T follicular helper cell (primary cell): ENCODE measurements around the gene GJC2.

Source experiments
- DNase-seq: peaks from one replicate; pipeline ENCODE4 v3.0.0-alpha.2; 2020; ENCODE audit warnings: low read depth

GJC2 gene

DNA sequence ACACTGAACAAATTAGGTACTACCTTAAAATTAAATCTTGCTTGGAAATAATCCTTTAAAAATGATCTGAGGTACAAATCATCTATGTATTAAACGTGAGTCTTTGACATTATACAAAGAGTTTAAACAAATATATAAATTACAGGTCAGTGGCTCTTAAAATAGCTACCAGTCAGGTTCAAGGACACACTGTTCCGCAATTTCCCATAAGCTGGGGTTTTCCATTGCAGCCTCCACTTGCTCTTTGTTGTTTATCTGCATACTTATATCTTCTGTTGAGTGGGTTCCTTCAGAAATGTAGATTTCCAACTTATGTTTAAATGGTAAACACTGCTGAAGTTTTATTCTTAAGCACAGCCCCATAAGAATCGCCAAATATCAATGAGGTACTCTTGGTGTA is 34.9 kb upstream of the GJC2 start:
- DNase-seq: no peak

DNA sequence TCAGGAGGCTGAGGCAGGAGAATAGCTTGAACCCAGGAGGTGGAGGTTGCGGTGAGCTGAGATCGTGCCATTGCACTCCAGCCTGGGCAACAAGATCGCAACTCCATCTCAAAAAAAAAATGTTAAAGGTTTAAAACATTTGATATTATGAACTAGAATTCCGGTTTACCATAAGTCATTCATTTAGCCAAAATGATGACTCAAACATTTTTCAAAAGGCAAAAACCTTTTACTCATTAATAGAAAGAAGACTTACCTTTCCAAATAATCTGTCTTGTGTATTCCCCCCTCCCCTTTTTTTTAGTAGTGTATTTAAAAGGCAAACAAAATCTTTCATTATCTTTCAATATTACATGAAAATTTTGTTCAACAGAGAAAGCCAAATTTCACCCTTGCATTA is 32.4 kb upstream of the GJC2 start:
- no peak for DNase-seq

DNA sequence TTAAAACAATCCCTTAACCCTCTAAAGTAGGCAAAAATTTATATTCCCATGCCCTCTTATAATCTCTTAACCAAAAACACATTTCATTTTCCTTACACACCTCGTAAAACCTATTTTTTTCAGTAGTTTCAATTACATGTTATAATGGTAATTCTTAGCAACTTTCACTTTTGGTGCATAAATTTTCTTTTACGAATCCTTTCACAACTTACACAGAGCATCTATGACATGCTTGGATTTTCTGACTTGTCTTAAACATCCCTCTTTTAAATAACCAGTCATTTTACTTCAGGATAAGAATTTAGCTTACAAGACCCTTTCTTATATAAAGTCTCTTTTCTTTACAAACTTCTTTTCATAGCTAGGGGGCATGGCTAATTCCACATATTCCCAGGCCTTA is 31.7 kb upstream of the GJC2 start:
- DNase-seq: no peak

DNA sequence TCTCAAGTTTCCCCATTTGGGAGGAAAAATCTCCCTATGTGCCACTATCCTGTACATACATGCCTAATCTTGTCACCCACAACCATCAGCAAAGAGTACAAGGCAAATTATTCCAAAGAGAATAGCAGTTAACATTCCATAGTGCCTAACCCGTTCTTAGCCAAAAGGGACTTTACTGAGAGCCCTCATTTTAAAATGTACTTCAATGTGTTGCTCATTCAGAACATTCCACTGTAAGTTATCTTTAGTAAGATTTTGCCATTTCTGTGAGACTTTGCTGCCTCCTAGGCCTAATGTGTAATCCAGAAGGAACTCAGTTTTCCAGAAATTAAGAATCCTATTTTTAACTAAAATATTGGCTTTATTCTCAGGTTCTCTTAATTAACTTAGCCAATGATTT is 29.4 kb upstream of the GJC2 start:
- no peak for DNase-seq

DNA sequence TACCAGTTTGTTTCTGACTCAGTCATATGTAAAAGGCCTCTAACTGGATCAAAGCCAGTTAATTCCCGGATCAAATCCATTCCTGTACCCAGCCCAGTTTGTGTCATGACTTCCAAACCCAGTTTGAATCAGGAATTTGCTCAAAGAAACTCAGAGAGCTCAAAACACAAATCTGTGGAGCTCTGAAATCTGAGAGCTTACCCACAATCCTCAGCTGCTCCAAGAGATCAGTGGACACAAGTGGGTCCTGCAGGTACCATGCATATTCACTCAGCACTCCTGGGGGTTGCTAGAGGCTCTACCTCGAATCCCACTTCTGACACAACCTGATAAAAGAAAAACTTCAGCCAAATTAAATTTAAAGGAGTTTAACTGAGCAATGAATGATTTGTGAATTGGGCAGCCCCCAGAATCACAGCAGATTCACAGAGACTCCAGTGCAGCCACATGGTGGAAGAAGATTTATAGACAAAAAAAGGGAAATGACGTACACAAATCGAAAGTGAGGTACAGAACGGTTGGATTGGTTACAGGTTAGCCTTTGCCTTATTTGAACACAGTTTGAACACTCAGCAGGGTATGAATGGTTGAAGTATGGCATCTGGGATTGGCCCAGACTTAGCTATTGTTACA is 28.8 kb upstream of the GJC2 start:
- DNase-seq: no peak

DNA sequence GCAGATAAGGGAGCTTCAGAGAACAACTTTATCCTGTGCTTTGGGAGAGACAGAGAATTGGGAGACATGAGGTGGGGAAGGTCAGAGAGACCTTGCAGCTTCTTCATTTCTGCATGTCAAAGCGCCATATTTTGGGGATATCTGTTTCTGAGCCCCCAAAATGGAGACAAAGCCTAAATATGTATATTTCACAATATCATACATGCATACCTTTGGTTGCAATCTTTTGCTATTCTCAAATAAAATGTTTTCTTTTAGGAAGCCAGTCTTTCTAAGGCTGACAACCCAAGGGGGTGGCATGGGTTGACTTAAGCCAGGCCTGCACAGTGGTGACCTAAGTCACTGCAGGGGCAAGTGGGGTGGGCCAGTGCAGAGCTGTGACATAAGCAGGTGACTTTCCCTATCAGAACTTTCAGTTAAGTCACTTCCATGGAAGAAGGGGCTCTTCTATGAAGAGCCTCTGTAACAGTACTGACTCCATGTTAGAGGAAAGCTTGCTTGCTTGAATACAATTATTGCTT is 26.7 kb upstream of the GJC2 start:
- DNase-seq: no peak

DNA sequence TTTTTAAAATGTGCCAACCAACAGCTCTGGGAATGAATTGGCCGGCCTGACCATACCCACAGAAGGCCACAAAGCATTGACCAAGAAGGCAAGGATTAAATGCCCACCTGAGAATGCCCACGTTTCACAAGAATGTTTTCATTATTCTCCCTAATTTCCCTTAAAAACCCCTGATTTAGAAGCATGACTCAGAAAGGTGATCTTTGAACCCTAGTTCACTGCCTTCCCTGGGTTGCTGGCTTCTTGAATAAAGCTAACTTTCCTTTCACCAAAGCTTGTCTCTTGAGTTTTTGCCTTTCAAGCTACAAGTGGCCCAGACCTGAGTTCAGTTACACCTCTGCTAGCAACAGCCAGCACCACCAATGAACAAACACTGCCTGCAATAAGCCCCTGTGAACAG is 26.2 kb upstream of the GJC2 start:
- no peak for DNase-seq

DNA sequence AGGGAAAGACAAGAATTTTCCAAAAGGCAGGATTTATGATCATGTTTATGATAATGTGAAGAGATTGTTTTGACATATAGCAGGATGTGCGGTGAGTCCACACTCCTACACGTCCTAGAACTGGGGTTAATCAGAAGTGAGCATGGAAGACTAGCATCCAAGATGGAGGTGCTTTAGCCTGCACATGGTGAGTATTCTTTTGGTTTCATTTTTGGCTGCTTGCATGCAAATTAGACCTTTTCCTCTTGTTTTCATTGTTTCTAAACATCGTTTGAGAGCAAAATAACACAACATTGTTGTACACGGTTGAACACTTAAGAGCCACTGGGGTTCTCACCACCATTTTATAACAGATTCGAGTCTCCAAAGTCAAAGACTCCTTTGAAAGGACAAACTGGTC is 24.5 kb upstream of the GJC2 start:
- DNase-seq: no peak

DNA sequence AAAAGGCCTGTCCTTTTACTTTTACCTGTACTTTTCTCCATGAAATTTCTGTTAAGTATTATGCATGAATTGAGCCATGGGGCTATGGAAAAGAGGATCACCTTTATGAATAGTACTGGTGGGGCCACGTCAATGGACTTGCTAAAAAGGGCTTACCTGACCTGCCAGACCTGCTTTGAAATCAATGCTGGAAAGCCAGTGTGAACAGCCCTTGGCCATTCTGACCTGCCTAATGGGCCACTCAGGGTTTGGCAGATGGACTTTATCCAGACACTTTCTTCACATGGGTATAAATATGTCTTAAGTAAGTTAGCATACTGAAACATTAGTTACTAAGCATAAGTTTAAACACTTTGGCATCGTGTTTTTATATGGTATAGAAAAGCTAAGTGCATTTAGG is 18.0 kb upstream of the GJC2 start:
- DNase-seq: no peak

DNA sequence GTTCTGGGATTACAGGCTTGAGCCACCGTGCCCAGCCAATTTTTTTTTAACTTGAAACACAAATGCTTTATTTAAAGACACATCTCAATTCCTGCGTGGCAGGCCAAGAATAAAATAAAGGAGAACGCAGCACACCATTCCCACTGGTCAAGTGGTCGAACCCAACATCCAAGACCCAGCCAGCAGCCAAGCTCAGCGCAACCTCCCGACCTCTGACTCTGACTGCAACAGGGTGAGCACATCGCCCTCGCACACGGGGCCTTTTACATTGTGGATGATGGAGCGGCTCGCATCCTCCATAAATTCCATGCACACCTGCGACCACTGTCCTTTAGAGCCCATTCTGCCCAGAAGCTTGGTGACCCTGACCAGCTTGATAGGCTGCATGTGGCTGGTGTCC is 15.1 kb upstream of the GJC2 start:
- DNase-seq: no peak

DNA sequence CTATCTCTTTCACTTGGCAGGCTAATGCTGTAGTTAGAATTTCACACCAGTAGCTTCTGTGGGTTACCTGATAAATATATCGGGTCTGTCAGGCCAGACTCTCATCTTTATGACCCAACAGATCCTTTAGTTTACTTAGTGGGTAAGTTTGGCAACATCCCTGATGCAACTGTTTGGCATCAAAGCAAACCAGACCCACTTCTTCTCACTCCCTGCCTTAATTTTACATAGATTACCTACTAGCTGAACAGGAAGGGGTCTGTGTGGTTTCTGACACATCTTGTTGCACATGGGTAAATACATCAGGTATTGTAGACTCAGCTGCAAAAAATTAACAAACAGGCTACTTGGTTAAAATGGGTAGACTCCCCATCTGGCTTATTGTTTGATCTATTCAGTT is 12.8 kb upstream of the GJC2 start:
- DNase-seq: no peak

DNA sequence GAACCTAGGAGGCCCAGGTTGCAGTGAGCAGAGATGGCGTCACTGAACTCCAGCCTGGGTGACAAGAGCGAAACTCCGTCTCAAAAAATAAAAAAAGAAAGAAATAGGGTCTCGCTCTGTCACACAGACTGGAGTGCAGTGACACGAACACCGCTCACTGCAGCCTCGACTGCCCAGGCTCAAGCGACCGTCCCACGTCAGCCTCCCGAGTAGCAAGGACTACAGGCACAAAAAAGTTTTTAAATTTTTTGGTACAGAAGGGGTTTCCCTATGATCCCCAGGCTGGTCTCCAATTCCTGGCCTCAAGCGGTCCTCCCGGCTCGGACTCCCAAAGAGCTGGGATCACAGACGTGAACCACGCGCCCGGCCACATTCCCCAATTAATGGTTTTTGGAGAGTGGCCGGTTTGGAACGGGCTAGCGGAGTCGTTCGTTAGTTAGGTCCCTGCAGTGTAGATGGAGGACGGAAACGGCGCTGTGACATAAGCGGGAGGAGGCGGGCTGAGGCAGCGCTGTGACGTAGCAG is 10.3 kb upstream of the GJC2 start:
- DNase-seq: no peak

DNA sequence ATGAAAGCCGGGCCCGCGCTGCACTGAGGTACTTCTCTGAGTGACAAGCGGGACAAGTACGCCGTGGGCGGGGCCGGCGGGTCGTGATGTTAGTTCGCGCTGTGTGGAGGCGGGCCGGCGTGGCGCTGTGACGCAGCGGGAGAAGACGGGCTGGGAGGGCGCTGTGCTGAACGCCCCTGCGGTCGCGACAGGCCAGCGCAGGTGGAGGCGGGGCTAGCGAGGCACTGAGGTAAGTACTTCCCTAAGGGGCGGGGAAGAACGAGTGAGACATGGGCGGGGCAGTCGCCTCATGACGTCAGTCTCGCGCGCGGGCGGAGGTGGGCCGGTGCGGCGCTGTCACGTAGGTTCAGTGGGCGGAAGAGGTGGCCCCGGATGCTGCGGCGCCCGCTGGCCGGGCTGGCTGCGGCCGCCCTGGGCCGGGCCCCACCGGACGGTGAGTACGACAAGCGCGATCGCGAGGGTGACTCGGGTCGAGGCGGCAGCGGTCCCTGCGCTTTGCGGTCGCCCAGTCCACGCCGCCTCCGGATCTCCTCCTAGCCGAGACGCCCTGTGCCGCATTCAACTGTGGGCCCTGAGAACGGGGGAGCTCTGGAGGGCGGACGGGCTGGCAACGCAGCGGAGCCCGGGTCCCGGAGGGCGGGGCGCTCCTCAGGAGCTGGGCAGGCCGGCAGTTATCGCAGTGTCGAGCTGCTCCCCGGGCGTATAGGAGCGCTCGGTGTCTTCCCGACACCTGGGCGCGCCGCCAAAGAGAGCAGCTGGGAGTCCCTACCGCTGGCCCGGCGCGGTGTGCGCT is 9.6 kb upstream of the GJC2 start, which contains the start of gene GUK1:
TSS of gene GUK1 (plus strand) at position 349 of the 793 bp plus-strand sequence. CDS start at position 373, 24 bp downstream.
- DNase-seq: peak; percentile 100

DNA sequence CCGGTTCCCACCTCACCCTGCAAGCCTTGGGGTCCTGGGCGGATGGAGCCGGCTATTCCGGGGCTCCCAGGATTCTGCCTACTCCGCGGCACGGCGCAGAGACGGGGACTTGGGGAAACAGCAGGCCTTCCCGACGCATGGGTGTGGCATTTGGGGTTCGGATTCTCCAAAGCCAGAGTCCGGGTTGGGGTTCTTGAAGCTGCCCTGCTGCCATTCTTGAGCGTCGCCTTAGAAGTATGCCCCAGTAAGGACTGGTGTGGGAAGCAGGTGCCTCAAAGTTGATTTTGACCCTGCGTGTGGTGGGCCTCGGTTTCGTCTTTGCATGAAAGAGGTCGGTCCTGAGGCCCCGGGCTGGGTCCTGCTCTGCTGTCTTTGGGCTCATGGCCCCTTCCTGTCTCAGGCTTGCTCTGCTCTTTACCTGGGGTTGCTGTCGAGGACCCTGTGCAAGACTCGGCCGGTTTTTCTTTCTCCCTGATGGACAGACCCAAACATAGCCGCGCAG is 9.0 kb upstream of the GJC2 start:
- no peak for DNase-seq

DNA sequence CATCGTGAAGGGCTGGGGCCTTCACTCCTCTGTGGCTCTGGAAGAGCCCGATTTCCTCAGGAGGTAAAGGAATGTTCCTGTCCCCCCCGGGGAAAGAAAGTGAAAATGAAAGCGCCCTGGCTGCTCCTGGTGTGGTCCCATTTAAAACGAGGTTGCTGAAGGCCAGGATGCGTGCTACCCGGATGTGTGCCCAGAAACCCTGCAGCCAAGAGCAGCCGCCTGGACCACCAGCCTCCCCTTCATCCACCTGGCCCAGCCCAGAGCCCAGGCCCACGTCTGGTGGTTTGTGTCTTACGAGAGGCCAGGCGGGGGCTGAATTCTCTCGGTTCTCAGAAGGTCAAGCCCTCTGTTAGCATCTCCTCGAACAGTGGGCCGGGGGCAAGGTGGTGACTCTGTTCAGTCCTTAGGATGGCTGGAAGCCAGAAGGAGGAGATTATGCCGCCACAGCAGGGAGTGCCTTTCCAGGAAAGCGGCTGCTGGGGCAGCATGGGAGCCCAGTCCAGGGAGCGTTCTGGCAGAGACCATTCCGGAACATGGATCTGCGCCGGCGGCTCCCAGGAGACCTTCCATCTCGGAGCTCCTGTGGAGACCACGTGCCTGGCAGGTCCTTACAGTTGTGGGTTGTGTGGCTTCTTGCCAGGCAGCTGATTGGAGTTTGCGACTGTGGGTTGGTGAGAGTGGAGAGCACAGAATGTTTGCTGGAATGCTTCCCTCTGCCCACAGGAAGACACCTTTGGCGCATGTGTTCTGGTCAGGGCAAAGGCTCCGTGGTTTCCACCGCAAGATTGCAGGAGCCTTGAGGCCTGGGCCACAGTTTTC is 8.3 kb upstream of the GJC2 start:
- DNase-seq: no peak

DNA sequence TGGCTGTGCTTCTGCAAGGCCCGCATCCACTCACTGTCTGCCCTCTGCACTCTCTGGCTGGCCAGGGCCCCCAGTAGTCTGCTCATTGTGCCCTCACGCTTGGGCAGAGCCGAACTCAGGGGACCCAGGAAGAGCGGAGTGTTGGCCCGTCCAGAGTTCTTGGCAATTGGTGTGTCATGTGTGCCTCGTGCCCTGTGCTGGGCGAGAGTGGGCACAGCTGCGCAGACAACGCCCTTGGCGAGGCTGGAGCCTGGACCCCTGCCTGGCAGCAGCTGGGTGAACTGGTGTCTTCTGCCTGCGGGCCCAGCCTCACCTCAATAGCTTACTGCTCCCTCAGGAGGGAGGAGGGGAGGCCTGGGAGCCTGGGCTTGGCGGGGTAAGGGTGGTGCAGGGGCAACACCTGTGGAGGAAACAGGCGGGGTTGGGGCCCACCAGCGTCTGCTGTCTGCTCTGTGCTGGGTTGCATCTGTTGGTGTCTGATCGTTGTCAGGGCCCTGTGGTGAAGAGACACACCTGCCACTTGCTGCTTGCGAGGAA is 7.5 kb upstream of the GJC2 start:
- no peak for DNase-seq

DNA sequence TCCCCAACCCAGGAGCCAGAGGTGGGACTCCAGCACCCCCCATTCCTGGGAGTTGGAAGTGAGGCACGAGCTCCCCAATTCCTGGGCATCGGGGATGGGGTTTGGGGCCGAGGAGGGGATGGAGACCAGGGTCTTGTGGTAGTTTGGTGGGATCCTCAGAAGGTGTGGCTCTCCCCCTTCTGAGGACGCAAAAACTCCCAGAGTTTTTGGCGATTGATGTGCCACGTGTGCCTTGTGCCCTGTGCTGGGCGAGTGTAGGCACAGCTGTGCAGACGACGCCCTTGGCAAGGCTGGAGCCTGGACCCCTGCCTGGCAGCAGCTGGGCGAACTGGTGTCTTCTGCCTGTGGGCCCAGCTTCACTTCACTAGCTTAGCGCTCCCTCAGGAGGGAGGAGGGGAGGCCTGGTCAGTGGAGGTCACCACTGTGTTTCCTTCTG is 7.0 kb upstream of the GJC2 start:
- no peak for DNase-seq

DNA sequence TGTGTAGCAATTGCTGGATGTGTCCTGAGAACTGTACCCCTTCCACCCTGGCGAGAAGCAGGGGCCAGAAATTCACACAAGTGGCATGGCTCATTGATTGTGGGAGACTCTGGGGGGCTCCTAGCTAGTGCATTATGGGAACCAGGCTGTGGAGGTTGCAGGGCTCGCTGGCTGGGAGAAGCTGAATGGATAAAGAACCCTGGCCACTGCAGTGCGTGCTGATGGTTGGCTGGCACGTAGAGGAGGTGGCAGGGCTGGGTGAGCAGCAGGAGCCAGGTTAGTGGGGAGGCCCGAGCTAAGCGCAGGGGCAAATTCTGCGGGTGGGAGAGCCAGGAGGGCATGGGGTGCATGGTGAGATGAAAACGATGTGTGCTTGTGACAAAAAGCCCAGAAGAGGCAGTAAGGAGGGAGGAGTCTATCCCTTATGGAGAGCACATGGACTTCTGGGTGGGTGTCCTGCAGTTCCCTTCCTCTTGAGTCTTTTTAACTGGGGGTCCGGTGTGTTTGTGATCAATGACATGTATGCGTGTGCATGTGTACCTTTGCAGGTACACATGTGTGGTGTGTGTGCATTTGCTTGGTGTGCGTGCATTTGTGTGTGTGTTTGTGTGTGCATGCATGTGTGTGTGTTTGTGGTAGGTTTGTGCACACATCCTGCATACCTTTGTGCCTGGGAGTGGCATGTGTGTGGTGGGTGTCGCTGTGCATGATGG is 6.1 kb upstream of the GJC2 start:
- DNase-seq: no peak

DNA sequence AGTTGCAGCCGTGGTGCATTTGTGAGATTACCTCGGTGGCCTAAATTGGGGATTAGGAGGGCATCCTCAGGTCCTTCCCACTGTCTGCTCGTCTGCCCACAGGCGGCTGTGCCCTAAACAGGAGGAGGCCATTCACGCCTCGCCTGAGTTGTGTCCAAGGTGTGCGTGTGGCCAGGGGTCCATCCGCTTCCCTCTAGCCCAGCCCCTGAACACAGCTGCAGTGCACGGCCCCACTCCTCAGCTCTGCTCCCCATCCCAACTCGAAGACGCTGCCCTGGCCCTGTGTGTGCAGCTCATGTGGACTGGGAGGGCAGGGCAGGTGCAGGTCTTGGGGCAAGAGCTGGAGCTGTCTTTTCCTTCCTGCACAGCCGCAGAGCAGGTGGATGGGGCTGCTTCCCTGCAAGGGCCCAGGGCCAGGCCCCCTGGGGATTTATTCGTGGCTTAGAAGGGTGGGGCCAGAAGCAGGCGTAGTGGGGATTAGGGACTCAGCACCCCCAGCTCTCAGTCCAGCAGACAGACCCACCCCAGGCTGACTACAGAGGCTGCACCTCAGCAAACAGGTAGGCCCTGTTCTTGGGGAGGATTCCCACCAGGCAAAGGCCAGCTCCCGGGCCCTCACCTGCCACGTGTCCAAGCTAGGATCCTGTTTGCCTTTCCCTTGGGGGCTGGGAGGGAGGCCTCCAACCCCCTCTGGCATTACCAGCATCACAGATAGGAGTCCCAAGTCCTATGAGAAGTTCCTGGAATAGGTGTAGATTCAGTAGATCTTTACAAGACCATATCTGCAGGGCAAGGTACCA is 5.3 kb upstream of the GJC2 start:
- no peak for DNase-seq

DNA sequence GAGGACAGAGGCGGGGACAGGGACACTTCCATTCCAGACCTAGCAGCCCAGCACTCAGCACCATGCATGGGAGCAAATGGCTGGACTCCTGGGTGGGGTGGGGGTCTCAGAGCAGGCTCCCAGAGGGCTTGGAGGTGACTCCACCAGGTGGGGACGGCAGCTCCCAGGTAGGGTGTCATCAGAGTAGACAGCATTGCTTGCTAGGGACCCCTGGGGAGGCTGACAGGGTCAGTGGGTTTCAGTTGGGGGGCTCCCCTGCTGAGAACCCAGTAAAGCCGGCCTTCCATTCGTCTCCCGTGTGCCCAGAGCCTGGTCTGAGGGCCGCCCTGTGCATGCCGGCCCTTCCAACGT is 4.8 kb upstream of the GJC2 start:
- DNase-seq: no peak
